ENCODE data around the gene ACVRL1. TPM values are rescaled to one million over a fixed set of nuclear protein-coding genes. Genes with fewer than 3 reads are reported as not detected.

ACVRL1 gene
- total RNA-seq, 1 experiment from 2014 or later = not detected

- Histone ChIP-seq H3K27me3 (ENCODE audit: insufficient read depth, low read length) (no peaks in the 10 kb centered on the region), H3K23ac (ENCODE audit: insufficient read length, low read depth, low read length) (no peak overlapping the region), H2BK15ac (ENCODE audit: low read depth, low read length) (no peak overlapping the region), H2BK120ac (ENCODE audit: low read depth, low read length, poor library complexity, severe bottlenecking) (no peak overlapping the region), H3K79me1 (ENCODE audit: insufficient read depth, low read depth, low read length, poor library complexity, severe bottlenecking) (no peaks in the 10 kb centered on the region), H4K8ac (replicated peaks; ENCODE audit: insufficient read length, low read depth, low read length) (no peak overlapping the region), H4K20me1 (ENCODE audit: control insufficient read depth, insufficient read depth, insufficient read length) (no peaks in the 10 kb centered on the region), H3K14ac (ENCODE audit: insufficient read depth, low read length) (no peak overlapping the region), H2BK12ac (ENCODE audit: insufficient read length, low read depth, low read length) (no peak overlapping the region), H3K4ac (ENCODE audit: low read depth, low read length) (no peak overlapping the region), H2BK20ac (ENCODE audit: low read depth, low read length, poor library complexity, severe bottlenecking) (no peak overlapping the region), H3K4me1 (ENCODE audit: insufficient read depth, low read length) (no peaks in the 10 kb centered on the region; the same call in 1 of the 2 replicates), H2BK5ac (ENCODE audit: insufficient read length, low read length) (no peak overlapping the region), H3K23me2 (ENCODE audit: insufficient read length, low read depth, low read length, poor library complexity, severe bottlenecking) (no peaks in the 10 kb centered on the region), H3K4me2 (ENCODE audit: insufficient read depth, insufficient read length, low read length) (no peak overlapping the region), H2AFZ (ENCODE audit: low read length) (no peak overlapping the region), H3K79me2 (ENCODE audit: insufficient read depth, low read length) (no peaks in the 10 kb centered on the region), H3K27ac (ENCODE audit: insufficient read length, low read depth, low read length) (no peak overlapping the region), H3T11ph (ENCODE audit: low read length) (no peak overlapping the region), H3K9me3 (ENCODE audit: control insufficient read depth, low read depth, low read length) (no peaks in the 10 kb centered on the region), H3K56ac (ENCODE audit: insufficient read length, low read depth, low read length) (no peak overlapping the region), H4K5ac (ENCODE audit: insufficient read length, low read depth, low read length) (no peak overlapping the region), H4K91ac (ENCODE audit: insufficient read length, low read depth, low read length) (no peak overlapping the region), H3K9ac (ENCODE audit: extremely low read depth, insufficient read length, low read length) (no peak overlapping the region), H2AK5ac (ENCODE audit: insufficient read length, low read length) (no peak overlapping the region), H3K18ac (ENCODE audit: insufficient read length, low read depth, low read length) (no peak overlapping the region)
- Mint-ChIP-seq H3K36me3 (ENCODE audit: insufficient read depth in 1 of 3, low read depth in 3 of 3) (no peaks in the 10 kb centered on the region), H3K27me3 (ENCODE audit: low read depth) (peaks cover 15% of the 10 kb centered on the region), H3K27ac (no peak overlapping the region), H3K4me3 (no peak overlapping the region), H3K9me3 (no peaks in the 10 kb centered on the region), H3K4me1 (peaks cover 6 to 8% of the 10 kb centered on the region in 2 experiments; a peak in 3 of 4 replicates)
- TF ChIP-seq CTCF (conservative IDR thresholded peaks at IDR 0.05) = no peak
- no peak for DNase-seq
- WGBS (ENCODE audit: extremely low coverage, insufficient read length, low lambda C conversion rate) = no CpG with 5 or more reads among the region's 4 CpGs
These were observed 26.8 kb downstream of the ACVRL1 start for GRCh38 chr12:51934080-51934479.
